ENCODE data around the gene EGLN3.

EGLN3 gene

DNA sequence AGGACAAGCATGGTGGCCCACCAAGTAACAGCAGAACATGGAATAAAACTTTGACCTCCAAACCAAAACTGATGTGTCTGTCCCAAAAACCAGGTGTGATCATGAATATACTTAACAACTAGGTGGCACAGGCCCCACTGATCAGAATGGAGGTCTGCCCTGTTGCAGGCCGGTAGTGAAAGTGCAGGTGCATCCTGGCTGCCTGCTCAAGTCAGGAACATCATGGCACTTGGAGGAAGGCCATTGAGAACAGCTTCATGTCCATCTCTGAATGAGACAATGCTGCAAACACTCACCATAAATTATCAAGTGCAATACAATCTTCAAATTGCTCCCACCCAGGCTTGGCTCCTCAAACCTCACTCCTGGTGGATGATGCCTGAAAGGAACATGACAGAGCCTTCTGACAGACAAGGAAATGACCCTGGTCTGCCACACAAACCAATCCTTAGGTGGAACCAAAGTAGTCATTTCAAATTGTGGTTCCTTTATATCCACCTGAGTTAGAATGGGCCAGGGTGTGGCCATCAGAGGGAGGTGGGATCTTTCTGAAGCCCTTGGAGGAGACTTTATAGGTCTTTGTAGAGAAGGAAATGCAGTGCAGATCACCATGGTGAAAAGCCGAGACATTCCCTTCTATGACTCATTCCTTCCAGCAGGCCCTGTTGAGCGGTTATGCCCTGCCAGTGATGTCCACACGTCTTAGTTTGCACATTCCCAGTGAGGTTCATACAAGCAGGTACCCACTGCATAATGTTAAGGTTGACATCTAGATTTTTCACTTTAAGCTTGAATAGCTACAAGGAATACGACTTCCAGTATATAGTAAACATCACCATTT, 36.0 kb downstream of the EGLN3 start:
- no peak for DNase-seq (ENCODE audit: low read depth, low spot score)

GRCh38 chr14:33911046-33911445, 39.8 kb downstream of the EGLN3 start:
- no peak for DNase-seq (ENCODE audit: low read depth, low spot score)

DNA sequence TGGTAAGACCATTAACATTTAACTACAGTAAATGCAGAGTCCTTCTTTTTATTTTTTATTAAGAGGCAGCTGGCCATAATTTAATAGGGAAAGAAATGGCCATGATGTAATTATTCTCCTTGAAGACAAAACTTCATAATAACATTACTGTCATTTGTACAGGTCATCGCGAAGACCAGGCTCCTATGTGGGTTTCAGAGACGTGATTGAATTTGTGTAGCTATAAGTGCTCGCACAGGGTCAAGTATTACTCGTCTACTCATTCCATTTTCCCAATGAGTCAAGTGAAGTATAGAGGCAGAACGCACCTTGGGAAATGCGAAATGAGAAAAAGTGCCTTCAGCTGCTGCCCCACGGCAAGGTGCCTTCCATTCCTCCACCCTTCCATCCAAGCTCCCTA, 40.4 kb downstream of the EGLN3 start:
- DNase-seq (ENCODE audit: low read depth, low spot score), result no peak

DNA sequence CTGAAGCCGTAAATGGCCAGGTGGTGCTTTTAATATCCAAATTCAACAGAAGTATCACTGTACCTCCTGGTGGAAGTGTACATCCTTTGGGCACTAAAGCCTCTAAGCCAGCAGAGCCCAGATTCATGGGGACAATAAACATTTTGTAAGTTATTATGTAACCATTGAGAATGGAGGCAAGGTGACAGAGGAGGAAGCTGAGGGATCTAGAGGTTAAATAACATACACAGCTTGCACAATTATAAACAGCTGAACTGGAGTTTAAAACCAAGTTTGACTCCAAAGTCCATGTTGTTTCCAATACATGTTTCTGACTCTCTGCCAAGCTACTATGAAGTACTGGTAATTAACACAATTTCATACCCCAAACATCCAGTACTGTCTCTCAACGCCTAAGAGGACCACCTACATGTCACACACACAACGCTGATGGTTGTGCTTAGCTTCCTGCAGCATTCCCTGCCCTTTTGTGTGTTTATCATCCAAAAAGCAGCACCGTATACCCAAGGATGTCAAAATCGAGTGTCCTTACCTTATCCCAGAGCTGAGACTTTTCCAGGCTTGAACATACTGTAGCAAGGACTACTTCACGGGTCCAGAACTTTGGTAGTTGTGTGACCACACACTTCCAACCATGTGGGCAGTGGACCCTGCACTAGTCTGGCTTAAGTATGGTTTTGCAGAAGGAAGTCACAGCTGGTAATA, 41.3 kb downstream of the EGLN3 start:
- DNase-seq (ENCODE audit: low read depth, low spot score), result no peak

DNA sequence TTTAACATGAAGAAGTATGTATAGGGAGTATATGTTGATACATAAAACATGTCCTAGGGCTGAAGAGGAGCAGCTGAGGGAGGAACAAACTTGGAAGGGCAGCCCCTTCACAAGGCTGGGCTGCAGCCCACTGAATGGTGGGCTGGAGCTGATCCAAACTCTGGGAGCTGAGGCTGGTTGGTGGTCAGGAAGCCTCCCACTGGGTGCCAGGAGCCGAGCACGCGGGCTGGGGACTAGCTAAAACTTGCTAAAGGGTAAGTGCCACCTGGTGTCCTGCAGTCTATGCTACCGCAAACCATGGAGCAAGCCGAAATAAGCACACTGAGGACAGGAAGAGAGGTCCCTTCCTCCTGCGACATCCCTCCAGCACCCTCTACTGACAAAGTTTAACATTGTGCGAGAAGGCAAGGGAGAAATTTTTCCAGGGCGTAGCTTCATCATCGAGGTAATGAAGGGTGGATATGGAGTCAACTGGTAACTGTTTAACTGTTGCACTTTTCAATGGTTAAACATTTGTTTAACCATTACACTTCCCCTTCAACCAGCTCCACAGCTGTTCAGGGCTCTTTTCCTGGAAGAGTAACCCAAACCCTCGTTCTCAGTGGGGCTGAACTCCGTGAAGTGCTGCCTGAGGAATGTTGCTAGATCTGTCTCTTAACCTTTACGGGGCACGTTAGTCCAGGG, 42.2 kb downstream of the EGLN3 start:
- no peak for DNase-seq (ENCODE audit: low read depth, low spot score)

- no peak for DNase-seq (ENCODE audit: low read depth, low spot score)
Observed at GRCh38 chr14:33906968-33907367, 43.9 kb downstream of the EGLN3 start.

DNA sequence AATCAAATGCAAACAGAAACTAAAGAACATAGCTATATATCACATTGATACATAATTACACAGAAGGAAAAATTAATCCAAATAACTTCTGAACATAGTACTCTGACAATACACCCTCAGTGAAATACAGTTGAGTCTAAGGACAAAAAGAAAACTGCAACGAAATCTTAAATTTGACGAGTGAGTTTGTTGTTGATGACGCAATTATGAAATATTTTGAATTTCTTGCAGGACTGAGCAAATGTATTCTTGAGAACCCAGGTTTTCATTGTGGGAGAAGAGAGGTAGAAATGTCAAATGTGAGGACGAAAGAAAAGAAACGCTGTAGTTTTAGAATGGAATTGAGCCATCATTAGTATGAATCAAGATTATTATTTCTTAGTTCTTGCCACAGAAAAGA, 46.3 kb downstream of the EGLN3 start:
- DNase-seq (ENCODE audit: low read depth, low spot score), result no peak

- no peak for DNase-seq (ENCODE audit: low read depth, low spot score)
Observed at GRCh38 chr14:33903369-33903768, 47.5 kb downstream of the EGLN3 start.

DNA sequence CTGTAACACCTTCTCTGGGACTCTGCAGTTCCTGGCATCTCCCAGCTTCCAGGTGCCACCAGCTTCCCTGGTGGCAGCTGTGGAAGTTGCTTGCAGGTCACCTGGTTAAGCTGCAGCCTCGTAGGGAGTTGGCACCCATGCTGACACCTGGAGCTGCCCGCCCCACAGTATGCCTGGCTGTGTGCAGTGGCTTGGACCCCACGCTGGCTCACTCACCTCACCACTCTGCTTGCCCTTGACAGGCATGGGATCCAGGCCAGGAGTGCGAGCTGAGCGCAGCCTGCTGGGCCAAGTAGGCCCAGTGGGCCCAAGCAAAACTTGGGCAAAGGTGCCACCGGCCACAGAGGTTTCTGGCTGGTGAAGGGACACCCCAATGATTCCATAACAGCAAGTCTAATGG, 48.5 kb downstream of the EGLN3 start:
- DNase-seq (ENCODE audit: low read depth, low spot score), result no peak

- no peak for DNase-seq (ENCODE audit: low read depth, low spot score)
Observed at GRCh38 chr14:33901426-33902155, 49.3 kb downstream of the EGLN3 start.

DNA sequence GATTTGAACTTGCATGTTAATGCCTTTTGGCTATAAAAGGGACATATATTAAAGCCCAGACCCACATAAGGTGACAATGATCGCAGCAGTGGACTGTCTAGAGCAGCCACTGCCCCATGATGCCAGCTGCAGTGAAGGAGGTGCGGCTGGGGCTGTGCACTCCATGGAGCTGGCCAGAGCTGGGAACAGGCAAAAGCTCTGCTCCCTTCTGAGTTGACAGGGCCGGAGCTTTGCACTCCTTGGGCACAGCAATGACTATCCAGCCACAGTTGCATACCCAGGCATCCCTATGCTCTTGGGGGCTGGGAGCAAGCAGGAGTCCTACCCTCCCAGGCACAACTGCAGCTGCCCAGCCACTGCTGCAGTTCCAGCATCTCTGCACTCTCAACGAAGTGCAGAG, 50.2 kb downstream of the EGLN3 start:
- DNase-seq (ENCODE audit: low read depth, low spot score), result no peak

- DNase-seq (ENCODE audit: low read depth, low spot score), result no peak
Observed at GRCh38 chr14:33899723-33900341, 51.0 kb downstream of the EGLN3 start.

DNA sequence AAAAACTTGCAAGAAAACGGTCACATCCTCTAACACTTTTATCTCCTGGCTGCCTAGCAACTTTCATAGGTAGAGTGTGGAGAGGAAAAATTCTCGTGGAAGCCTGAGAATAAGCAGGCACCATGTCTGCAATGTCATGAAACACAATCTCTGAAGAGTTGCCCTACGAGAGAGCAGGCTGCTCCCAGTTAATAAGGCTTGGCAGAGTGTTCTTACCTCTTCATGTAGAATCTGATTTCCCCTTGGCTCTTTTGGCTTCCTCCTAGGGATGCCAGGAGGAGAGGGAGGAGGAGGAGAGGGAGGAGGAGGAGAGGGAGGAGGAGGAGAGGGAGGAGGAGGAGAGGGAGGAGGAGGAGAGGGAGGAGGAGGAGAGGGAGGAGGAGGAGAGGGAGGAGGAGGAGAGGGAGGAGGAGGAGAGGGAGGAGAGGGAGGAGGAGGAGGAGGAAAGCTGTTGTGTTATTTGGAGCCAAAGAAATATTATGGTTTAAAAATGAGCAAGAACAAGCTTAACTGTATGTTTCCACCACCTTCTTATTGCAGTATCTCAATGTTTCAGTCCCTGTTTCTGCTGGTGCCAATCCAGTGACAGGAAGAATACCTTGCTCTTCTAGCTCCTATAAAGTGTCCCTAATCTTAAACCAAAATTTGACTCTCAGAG, 52.9 kb downstream of the EGLN3 start:
- no peak for DNase-seq (ENCODE audit: low read depth, low spot score)

DNA sequence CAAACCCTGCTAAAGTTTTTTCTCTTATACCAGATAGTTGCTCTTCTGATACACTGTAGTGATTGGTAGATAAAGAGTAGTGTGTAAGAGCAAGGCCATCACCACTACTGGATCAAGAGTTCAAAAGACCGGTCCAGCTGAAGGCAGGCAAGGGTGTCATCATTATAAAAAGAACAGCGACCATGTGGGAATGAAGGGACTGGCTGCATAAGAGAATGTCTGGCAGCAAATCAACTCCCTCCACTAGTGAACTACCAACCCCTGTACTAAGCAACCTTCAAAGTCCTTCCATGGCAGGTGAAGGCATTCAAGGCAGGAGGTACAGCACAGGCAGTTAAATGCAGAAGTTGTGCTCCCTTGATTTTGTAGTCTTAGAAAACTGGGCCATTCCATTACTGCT, 53.5 kb downstream of the EGLN3 start:
- DNase-seq (ENCODE audit: low read depth, low spot score), result no peak

GRCh38 chr14:33894339-33894738, 56.5 kb downstream of the EGLN3 start:
- DNase-seq (ENCODE audit: low read depth, low spot score), result no peak

GRCh38 chr14:33891700-33892099, 59.2 kb downstream of the EGLN3 start:
- no peak for DNase-seq (ENCODE audit: low read depth, low spot score)

DNA sequence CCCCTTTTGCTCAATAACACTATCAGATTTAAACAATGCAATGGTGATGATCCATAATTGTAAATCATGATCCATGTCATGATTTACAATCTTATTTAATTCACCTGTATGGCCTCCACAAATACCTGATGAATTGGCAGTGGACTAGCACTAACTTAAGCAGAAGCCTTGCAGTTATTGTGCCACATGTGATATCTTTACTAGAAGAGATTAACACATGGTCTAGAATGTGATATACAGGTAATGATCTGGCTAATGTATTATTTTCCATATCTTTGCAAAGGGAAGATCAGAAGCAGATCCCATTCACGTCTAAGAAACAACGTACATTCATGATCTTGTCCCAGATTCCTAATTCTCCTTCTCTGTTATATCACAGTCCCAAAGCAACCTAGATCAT, 66.0 kb downstream of the EGLN3 start:
- DNase-seq (ENCODE audit: low read depth, low spot score), result no peak

- no peak for DNase-seq (ENCODE audit: low read depth, low spot score)
Observed at GRCh38 chr14:33880330-33880729, 70.5 kb downstream of the EGLN3 start.

DNA sequence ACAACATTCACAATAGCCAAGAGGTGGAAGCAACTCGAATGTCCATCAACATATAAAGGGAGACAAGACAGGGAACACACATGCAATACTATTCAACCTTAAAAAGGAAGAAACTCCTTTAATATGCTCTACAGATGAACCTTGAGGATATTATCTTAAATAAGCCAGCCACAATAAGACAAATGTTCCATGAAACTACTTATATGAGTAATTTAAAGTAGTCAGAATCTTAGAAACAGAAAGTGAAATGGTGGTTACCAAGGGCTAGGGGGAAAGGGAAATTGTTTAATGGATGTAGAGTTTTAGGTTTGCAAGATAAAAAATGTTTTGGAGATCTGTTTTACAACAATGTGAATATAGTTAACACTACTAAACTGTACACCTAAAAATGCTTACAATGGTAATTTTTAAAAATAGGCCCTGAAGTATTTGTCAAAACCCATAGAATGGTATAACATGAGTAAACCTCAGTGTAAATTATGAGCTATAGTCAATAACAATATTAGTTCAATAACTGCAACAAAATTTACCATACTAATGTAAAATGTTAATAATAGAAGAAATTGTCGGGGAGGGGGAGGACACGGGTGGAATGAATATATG, 71.1 kb downstream of the EGLN3 start:
- no peak for DNase-seq (ENCODE audit: low read depth, low spot score)

DNA sequence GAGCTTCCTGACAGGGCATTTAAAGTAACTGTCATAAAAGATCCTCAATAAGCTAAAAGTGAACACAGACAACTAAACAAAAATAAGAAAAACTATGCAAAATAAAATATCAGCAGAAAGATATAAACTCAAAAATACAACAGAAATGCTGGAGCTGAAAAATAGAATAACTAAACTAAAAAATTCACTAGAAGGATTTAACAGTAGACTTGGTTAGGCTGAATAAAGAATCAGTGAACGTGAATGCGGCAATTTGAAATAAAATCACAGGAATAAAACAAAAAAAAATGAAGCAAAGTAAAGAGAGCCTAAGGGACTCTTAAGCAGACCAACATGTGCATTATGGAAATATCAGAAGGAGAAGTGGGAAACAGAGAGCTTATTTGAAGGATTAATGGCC, 74.6 kb downstream of the EGLN3 start:
- DNase-seq (ENCODE audit: low read depth, low spot score), result no peak
